ENCODE data around the gene MRPL12. TPM values are rescaled to one million over a fixed set of nuclear protein-coding genes. Genes with fewer than 3 reads are reported as not detected.

MRPL12 gene
- total RNA-seq, 1 experiment from 2014 or later: 108 TPM

GRCh38 chr17:81683584-81684441 is 19.4 kb upstream of the MRPL12 start, which contains the start of the genes ARL16 and HGS:
Gene ARL16, minus strand, starts transcription at chr17:81683797. Its CDS starts 44 bp downstream, at chr17:81683753.
Gene HGS, plus strand, starts transcription at chr17:81684011. Its CDS starts 56 bp downstream, at chr17:81684067.
- H3K9ac ChIP-seq (ENCODE audit: low read length): peak within 1 kb of the TSS; percentile 95
- peaks cover 30% of the 10 kb centered on the region for H3K36me3 ChIP-seq (ENCODE audit: low read depth, low read length)
- no peaks in the 10 kb centered on the region for H3K9me2 ChIP-seq (replicated peaks; ENCODE audit: low read length)
- H3F3A ChIP-seq (ENCODE audit: low read length, unreplicated experiment): peaks cover 5% of the 10 kb centered on the region
- peaks cover 24% of the 10 kb centered on the region for H3K4me1 ChIP-seq (ENCODE audit: insufficient read depth, low read length)
- H3K27me3 ChIP-seq (ENCODE audit: low read length): no peaks in the 10 kb centered on the region
- DNase-seq: peak; percentile 99
- ATAC-seq: peak; percentile 87
- TF ChIP-seq EZH2 (IDR thresholded peaks at IDR 0.05; ENCODE audit: low read length, unreplicated experiment) (no peak), CTCF (conservative IDR thresholded peaks at IDR 0.05; ENCODE audit: low read depth, low read length) (no peak), EZH2phosphoT487 (IDR thresholded peaks at IDR 0.05; ENCODE audit: borderline replicate concordance, low read length) (no peak)
- H3K4me3 ChIP-seq (ENCODE audit: low read length): peak within 1 kb of the TSS; percentile 87
- H4K20me1 ChIP-seq (ENCODE audit: low read length): peaks cover 41% of the 10 kb centered on the region
- ChIA-PET CTCF (interaction anchor here (0.8 kb wide), 1 partner anchor 18 kb away, joined by 3 read pairs; no protein-coding TSS in a partner anchor), POLR2A (ENCODE audit: unreplicated experiment) (interaction anchor here (0.8 kb wide), 1 partner anchor 17 kb away, joined by 3 read pairs; no protein-coding TSS in a partner anchor)
- intact Hi-C loops (cut with micrococcal nuclease): no loop called here
- H3K4me2 ChIP-seq (ENCODE audit: low read length): peak within 1 kb of the TSS; percentile 96
- peak within 1 kb of the TSS; percentile 94 for H3K27ac ChIP-seq (ENCODE audit: low read length)
- BruUV-seq (replicated peaks): no TSS peak
- H3K79me2 ChIP-seq (ENCODE audit: low read length): peaks cover 78% of the 10 kb centered on the region
- peak within 1 kb of the TSS; percentile 83 for H2AFZ ChIP-seq (ENCODE audit: low read length)
- H3K9me3 ChIP-seq (ENCODE audit: low read length): no peaks in the 10 kb centered on the region

- intact Hi-C loops (cut with micrococcal nuclease): no loop called here
- Histone ChIP-seq H3K4me1 (ENCODE audit: insufficient read depth, low read length) (peaks cover 24% of the 10 kb centered on the region), H3K4me2 (ENCODE audit: low read length) (peak overlapping the region; percentile 96), H3K27me3 (ENCODE audit: low read length) (no peaks in the 10 kb centered on the region), H3K27ac (ENCODE audit: low read length) (peak overlapping the region; percentile 94), H3K4me3 (ENCODE audit: low read length) (peak overlapping the region; percentile 87), H4K20me1 (ENCODE audit: low read length) (peaks cover 47% of the 10 kb centered on the region), H3K36me3 (ENCODE audit: low read depth, low read length) (peaks cover 34% of the 10 kb centered on the region), H3K79me2 (ENCODE audit: low read length) (peaks cover 84% of the 10 kb centered on the region), H3K9ac (ENCODE audit: low read length) (peak overlapping the region; percentile 95), H3K9me3 (ENCODE audit: low read length) (no peaks in the 10 kb centered on the region), H3K9me2 (replicated peaks; ENCODE audit: low read length) (no peaks in the 10 kb centered on the region), H2AFZ (ENCODE audit: low read length) (no peak overlapping the region), H3F3A (ENCODE audit: low read length, unreplicated experiment) (peaks cover 5% of the 10 kb centered on the region)
- TSS peak; percentile 82 for BruUV-seq (replicated peaks)
- peak; percentile 56 for ATAC-seq
- ChIA-PET CTCF (no interaction called here), POLR2A (ENCODE audit: unreplicated experiment) (interaction anchor here (0.7 to 1.0 kb wide), 2 partner anchors 16 to 18 kb away, joined by 4 to 6 read pairs; partner anchors contain the start of gene MRPL12)
- peak; percentile 85 for DNase-seq
- no peak for TF ChIP-seq EZH2 (IDR thresholded peaks at IDR 0.05; ENCODE audit: low read length, unreplicated experiment)
- TF ChIP-seq EZH2phosphoT487 (IDR thresholded peaks at IDR 0.05; ENCODE audit: borderline replicate concordance, low read length): no peak
- no peak for TF ChIP-seq CTCF (conservative IDR thresholded peaks at IDR 0.05; ENCODE audit: low read depth, low read length)
Measured at GRCh38 chr17:81684442-81684911, 18.7 kb upstream of the MRPL12 start.

Measured in PC-3 (cell line).